KMS-11 (cell line): ENCODE measurements around the gene COL23A1.

Experiments
- H2AFZ ChIP-seq: fragments of 200-600 bp; sonication (generic); 2 replicates; pipeline ENCODE4 v1.6.1; 2016; ENCODE audit warnings: antibody characterized with exemption, mixed run types, low read depth
- H3K27ac ChIP-seq: fragments of 200-600 bp; sonication (generic); 2 replicates; pipeline ENCODE4 v1.6.1; 2016; ENCODE audit warnings: mild to moderate bottlenecking, mixed run types
- H3K27me3 ChIP-seq: fragments of 200-600 bp; sonication (generic); 2 replicates; pipeline ENCODE4 v1.6.1; 2017; ENCODE audit warnings: mild to moderate bottlenecking, low read depth, mixed run types, moderate library complexity; ENCODE audit not compliant: insufficient read depth
- H3K36me3 ChIP-seq: fragments of 200-600 bp; sonication (generic); 2 replicates; pipeline ENCODE4 v1.6.1; 2017; ENCODE audit warnings: mild to moderate bottlenecking, mixed run types; ENCODE audit not compliant: insufficient read depth
- H3K4me1 ChIP-seq: fragments of 200-600 bp; sonication (generic); 2 replicates; pipeline ENCODE4 v1.6.1; 2016; ENCODE audit warnings: mild to moderate bottlenecking, low read depth, mixed run types; ENCODE audit not compliant: poor library complexity, severe bottlenecking
- H3K4me2 ChIP-seq: fragments of 200-600 bp; sonication (generic); 2 replicates; pipeline ENCODE4 v1.7.0; 2016; ENCODE audit warnings: mild to moderate bottlenecking, mixed run types
- H3K4me3 ChIP-seq: fragments of 200-600 bp; sonication (generic); IDR thresholded peaks from 2 replicates; pipeline ENCODE4 v1.6.1; 2017; ENCODE audit warnings: low read depth, low read length, mixed read lengths; ENCODE audit not compliant: insufficient read depth
- H3K79me2 ChIP-seq: fragments of 200-600 bp; sonication (generic); 2 replicates; pipeline ENCODE4 v1.6.1; 2016; ENCODE audit warnings: low read depth, mixed run types; ENCODE audit not compliant: insufficient read depth
- H3K9ac ChIP-seq: fragments of 200-600 bp; sonication (generic); 2 replicates; pipeline ENCODE4 v1.6.1; 2016; ENCODE audit warnings: mild to moderate bottlenecking, mixed run types
- H4K20me1 ChIP-seq: fragments of 200-600 bp; sonication (generic); 2 replicates; pipeline ENCODE4 v1.6.1; 2016; ENCODE audit warnings: mild to moderate bottlenecking, mixed run types; ENCODE audit not compliant: insufficient read depth
- TF ChIP-seq, protein P1 (sequence below): fragments of 200-600 bp; sonication (generic); conservative IDR thresholded peaks from 2 replicates; pipeline ENCODE4 v1.6.1; 2017; ENCODE audit warnings: low read depth, mild to moderate bottlenecking, antibody characterized with exemption, low read length, moderate library complexity, mixed read lengths

COL23A1 gene

DNA sequence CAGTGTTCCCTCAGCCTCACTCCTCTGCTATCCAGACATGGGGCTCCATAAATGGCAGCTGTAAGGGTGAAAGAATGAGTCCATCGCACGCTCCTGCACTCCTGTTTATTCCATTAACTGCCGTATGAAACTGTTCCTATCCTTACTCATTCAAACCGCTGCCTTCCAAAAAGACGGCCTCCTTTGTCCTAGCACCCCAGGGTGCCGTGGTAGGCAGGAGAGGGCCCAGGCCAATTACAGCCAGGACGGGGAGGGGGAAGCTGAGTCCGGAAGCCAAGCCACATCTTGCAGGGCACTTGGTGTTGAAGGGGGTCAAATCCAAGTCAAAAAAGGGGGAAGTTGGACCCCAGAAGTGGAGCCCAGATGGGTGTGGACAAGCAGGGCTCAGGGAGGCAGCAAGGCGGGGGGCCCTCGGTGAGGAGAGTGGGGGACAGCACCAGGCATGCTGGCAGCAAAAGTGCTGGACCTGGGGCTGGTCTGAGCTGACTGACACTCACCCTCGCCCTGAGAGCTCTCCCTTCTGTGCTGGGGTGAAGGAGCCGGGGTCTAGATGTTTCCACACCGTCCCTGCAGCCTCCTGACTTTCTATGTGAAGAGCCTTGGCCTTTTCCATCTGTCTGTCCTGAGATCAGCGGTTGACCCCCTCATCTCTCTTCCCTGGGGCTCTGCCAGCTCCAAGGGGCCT is 63.3 kb downstream of the COL23A1 start:
- Histone ChIP-seq H3K79me2 (no peaks in the 10 kb centered on the region), H3K27ac (no peak overlapping the region), H3K9ac (no peak overlapping the region), H2AFZ (no peak overlapping the region), H3K4me1 (no peaks in the 10 kb centered on the region), H3K27me3 (no peaks in the 10 kb centered on the region), H3K36me3 (no peaks in the 10 kb centered on the region), H3K4me3 (no peak overlapping the region), H3K4me2 (no peak overlapping the region), H4K20me1 (no peaks in the 10 kb centered on the region)
- TF ChIP-seq, protein P1, sequence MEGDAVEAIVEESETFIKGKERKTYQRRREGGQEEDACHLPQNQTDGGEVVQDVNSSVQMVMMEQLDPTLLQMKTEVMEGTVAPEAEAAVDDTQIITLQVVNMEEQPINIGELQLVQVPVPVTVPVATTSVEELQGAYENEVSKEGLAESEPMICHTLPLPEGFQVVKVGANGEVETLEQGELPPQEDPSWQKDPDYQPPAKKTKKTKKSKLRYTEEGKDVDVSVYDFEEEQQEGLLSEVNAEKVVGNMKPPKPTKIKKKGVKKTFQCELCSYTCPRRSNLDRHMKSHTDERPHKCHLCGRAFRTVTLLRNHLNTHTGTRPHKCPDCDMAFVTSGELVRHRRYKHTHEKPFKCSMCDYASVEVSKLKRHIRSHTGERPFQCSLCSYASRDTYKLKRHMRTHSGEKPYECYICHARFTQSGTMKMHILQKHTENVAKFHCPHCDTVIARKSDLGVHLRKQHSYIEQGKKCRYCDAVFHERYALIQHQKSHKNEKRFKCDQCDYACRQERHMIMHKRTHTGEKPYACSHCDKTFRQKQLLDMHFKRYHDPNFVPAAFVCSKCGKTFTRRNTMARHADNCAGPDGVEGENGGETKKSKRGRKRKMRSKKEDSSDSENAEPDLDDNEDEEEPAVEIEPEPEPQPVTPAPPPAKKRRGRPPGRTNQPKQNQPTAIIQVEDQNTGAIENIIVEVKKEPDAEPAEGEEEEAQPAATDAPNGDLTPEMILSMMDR: no peak

DNA sequence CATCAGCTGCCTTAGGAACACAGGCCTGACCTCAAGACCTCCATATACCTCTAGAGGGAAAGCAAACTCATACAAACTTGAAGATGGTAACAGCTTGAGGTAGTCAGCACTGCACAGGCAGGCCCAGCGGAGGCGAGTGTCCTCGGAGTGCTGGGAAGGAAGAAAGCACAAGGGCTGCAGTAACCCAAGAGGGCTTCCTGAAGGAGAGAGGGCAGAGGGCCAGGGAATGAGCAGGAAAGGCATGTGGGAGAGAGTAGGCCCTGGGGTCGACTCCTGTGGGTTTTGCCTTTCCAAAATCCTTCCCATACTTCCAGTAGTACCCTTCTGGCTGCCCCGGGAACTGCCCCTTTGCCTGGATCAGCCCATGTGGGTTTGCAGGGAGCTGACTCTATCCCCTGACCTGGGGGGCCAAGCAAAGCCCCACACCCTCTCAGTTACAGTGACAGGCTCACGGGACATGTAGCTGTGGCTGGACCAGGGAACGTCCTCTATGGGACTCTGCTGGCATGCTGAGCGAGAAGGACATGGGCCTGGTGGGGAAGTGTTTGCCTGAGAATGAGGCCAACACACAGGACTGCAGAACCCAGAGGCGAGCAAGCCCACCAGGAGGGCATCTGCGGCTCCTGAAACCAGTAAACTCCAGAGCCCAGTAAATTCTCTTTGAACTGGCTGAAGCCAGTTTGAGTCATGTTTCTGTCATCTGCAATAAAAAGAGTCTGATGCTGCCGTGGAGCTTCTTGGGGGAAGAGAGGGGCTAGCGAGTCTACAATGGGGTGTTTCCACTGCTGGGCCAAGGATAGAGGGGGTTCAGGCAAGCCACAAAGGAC is 64.1 kb downstream of the COL23A1 start:
- no peaks in the 10 kb centered on the region for H3K27me3 ChIP-seq
- no peak overlapping the region for H3K4me2 ChIP-seq
- H3K27ac ChIP-seq: no peak overlapping the region
- H3K79me2 ChIP-seq: no peaks in the 10 kb centered on the region
- H3K36me3 ChIP-seq: no peaks in the 10 kb centered on the region
- no peaks in the 10 kb centered on the region for H4K20me1 ChIP-seq
- TF ChIP-seq, protein P1: no peak
- no peaks in the 10 kb centered on the region for H3K4me1 ChIP-seq
- H3K9ac ChIP-seq: no peak overlapping the region
- H2AFZ ChIP-seq: no peak overlapping the region
- H3K4me3 ChIP-seq: no peak overlapping the region

DNA sequence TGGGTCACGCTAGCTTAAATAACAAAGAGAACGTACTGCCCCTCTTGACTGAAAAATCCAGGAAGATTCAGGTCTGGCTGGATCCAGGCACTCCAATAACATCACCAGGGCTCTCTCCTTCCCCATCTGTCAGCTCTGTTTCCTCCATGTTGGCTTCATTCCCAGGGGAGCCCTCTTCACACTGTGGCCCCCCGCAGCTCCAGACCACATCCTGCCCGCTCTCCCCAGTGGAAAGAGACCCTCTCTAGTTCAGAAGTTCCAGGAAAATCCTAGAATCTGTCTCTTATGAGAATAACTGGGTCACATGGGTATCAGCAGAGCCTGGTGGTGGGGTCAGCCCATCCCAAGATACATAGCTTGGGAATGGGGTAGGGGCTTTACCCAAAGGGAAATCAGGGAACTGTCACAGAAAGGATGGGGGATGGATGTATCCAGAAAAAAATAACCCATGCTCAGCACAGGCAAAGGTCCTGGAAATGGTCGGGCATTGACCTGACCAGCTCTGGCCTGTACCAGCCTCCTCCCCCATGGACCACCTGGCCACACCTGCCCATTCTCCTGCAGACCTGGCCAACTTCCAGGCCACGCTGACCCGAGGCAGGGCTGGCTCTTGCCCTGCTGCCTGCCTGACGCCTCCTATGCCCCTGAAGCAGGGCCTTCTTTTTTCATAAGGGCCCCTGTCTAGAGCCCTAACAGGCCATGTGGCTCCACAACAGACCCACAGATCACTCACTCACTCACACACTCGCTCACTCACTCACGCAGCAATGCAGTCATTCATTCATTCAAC is 65.9 kb downstream of the COL23A1 start:
- Histone ChIP-seq H3K79me2 (no peaks in the 10 kb centered on the region), H3K27ac (no peak overlapping the region), H3K9ac (no peak overlapping the region)

DNA sequence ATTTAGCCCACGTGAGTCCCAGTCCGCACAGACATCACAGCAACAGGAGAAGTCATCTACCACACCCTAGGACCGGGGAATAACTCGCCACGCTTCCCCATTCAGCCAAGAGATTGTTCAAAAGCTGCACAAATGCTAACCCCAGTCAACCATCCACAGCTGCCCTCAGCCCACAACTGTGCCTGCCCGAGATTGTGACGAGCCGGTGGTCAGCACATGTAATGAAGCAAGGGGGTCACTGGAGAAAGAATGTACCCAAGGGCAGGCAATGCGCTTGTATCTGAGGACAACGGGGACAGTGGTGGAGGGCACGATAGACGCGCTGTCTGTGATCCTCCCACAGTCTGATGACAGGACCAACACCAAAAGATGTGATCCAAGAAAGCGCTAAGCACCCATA is 67.8 kb downstream of the COL23A1 start:
- no peak overlapping the region for H3K4me2 ChIP-seq
- H2AFZ ChIP-seq: no peak overlapping the region
- H3K9ac ChIP-seq: no peak overlapping the region
- H3K4me1 ChIP-seq: no peaks in the 10 kb centered on the region
- H4K20me1 ChIP-seq: no peaks in the 10 kb centered on the region
- H3K79me2 ChIP-seq: no peaks in the 10 kb centered on the region
- H3K4me3 ChIP-seq: no peak overlapping the region
- H3K27ac ChIP-seq: no peak overlapping the region
- no peaks in the 10 kb centered on the region for H3K27me3 ChIP-seq
- H3K36me3 ChIP-seq: no peaks in the 10 kb centered on the region
- TF ChIP-seq, protein P1: no peak

More for the DNA sequence above, 65.9 kb downstream of the COL23A1 start:
- no peaks in the 10 kb centered on the region for H3K27me3 ChIP-seq
- H4K20me1 ChIP-seq: no peaks in the 10 kb centered on the region
- H3K4me1 ChIP-seq: no peaks in the 10 kb centered on the region
- no peak overlapping the region for H3K4me2 ChIP-seq
- H2AFZ ChIP-seq: no peak overlapping the region
- no peak overlapping the region for H3K4me3 ChIP-seq
- TF ChIP-seq, protein P1: no peak
- no peaks in the 10 kb centered on the region for H3K36me3 ChIP-seq
